Measurements from ENCODE around the gene CEP128. TPM values are rescaled to one million over a fixed set of nuclear protein-coding genes. Genes with fewer than 3 reads are reported as not detected.

Gene CEP128
- total RNA-seq, 1 experiment from 2014 or later, result 12.0 TPM

GRCh38 chr14:80567905-80568536, 373.5 kb downstream of the CEP128 start:
- H3K27ac Mint-ChIP-seq, result no peak overlapping the region
- ChIA-PET CTCF (no interaction called here), POLR2A (no interaction called here)
- no peaks in the 10 kb centered on the region for H3K36me3 Mint-ChIP-seq
- no peak for ATAC-seq
- TF ChIP-seq SP1 (CRISPR knock-in tag; conservative IDR thresholded peaks at IDR 0.05) (no peak), ZBTB43 (CRISPR knock-in tag; IDR thresholded peaks at IDR 0.05) (no peak)
- no peak overlapping the region for H3K4me3 Mint-ChIP-seq
- no peaks in the 10 kb centered on the region for H3K27me3 Mint-ChIP-seq (ENCODE audit: low read depth)
- peaks cover 12% of the 10 kb centered on the region for H3K4me1 Mint-ChIP-seq
- no peak for DNase-seq (ENCODE audit: low spot score)
- no peaks in the 10 kb centered on the region for H3K9me3 Mint-ChIP-seq

- H3K4me1 Mint-ChIP-seq, result peaks cover 12% of the 10 kb centered on the region
- ChIA-PET CTCF (no interaction called here), POLR2A (no interaction called here)
- no peak overlapping the region for H3K27ac Mint-ChIP-seq
- H3K36me3 Mint-ChIP-seq, result no peaks in the 10 kb centered on the region
- ATAC-seq (no peak), DNase-seq (ENCODE audit: low spot score) (no peak)
- no peaks in the 10 kb centered on the region for H3K27me3 Mint-ChIP-seq (ENCODE audit: low read depth)
- no peak overlapping the region for H3K4me3 Mint-ChIP-seq
- TF ChIP-seq ZNF281 (CRISPR knock-in tag; IDR thresholded peaks at IDR 0.05) (no peak), ZNF532 (CRISPR knock-in tag; IDR thresholded peaks at IDR 0.05; ENCODE audit: borderline replicate concordance) (no peak), FOXP4 (CRISPR knock-in tag; IDR thresholded peaks at IDR 0.05) (no peak)
- no peaks in the 10 kb centered on the region for H3K9me3 Mint-ChIP-seq
These were observed 376.5 kb downstream of the CEP128 start for GRCh38 chr14:80565001-80565400.

GRCh38 chr14:80564051-80564450, 377.5 kb downstream of the CEP128 start:
- ATAC-seq (no peak), DNase-seq (ENCODE audit: low spot score) (no peak)
- no peaks in the 10 kb centered on the region for H3K9me3 Mint-ChIP-seq
- TF ChIP-seq NFATC4 (CRISPR knock-in tag; IDR thresholded peaks at IDR 0.05) (no peak), IRF2 (CRISPR knock-in tag; IDR thresholded peaks at IDR 0.05; ENCODE audit: borderline replicate concordance, low read depth) (no peak), PRRX2 (CRISPR knock-in tag; IDR thresholded peaks at IDR 0.05) (no peak), CBFB (CRISPR knock-in tag; IDR thresholded peaks at IDR 0.05; ENCODE audit: low read depth) (no peak), MXD4 (CRISPR knock-in tag; IDR thresholded peaks at IDR 0.05; ENCODE audit: borderline replicate concordance) (no peak), AR (CRISPR knock-in tag; IDR thresholded peaks at IDR 0.05) (no peak), ZBTB21 (CRISPR knock-in tag; IDR thresholded peaks at IDR 0.05; ENCODE audit: borderline replicate concordance) (no peak), USF1 (CRISPR knock-in tag; IDR thresholded peaks at IDR 0.05) (no peak), ZSCAN18 (CRISPR knock-in tag; IDR thresholded peaks at IDR 0.05) (no peak), MLX (CRISPR knock-in tag; IDR thresholded peaks at IDR 0.05) (no peak)
- H3K27me3 Mint-ChIP-seq (ENCODE audit: low read depth), result no peaks in the 10 kb centered on the region
- ChIA-PET CTCF (no interaction called here), POLR2A (no interaction called here)
- no peak overlapping the region for H3K4me3 Mint-ChIP-seq
- H3K4me1 Mint-ChIP-seq, result peaks cover 12% of the 10 kb centered on the region
- no peak overlapping the region for H3K27ac Mint-ChIP-seq
- no peaks in the 10 kb centered on the region for H3K36me3 Mint-ChIP-seq

Measured in WTC11 (cell line).